ENCODE measurements around the gene ACSS3.
A peak's percentile ranks its signal among the peaks of the same experiment; 100 is the strongest.
"Not testable (repeated sequence)": the region's sequence is repeated elsewhere in the genome, so short reads cannot be mapped to it uniquely, and the experiment has no call there.

Gene ACSS3, protein sequence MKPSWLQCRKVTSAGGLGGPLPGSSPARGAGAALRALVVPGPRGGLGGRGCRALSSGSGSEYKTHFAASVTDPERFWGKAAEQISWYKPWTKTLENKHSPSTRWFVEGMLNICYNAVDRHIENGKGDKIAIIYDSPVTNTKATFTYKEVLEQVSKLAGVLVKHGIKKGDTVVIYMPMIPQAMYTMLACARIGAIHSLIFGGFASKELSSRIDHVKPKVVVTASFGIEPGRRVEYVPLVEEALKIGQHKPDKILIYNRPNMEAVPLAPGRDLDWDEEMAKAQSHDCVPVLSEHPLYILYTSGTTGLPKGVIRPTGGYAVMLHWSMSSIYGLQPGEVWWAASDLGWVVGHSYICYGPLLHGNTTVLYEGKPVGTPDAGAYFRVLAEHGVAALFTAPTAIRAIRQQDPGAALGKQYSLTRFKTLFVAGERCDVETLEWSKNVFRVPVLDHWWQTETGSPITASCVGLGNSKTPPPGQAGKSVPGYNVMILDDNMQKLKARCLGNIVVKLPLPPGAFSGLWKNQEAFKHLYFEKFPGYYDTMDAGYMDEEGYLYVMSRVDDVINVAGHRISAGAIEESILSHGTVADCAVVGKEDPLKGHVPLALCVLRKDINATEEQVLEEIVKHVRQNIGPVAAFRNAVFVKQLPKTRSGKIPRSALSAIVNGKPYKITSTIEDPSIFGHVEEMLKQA

GRCh38 chr12:81077686-81078441 is at the start of gene ACSS3:
ACSS3 (plus strand) TSS chr12:81078079; CDS start chr12:81078121, 42 bp downstream.
- peak; percentile 26 for DNase-seq (ENCODE audit: low spot score)

DNA sequence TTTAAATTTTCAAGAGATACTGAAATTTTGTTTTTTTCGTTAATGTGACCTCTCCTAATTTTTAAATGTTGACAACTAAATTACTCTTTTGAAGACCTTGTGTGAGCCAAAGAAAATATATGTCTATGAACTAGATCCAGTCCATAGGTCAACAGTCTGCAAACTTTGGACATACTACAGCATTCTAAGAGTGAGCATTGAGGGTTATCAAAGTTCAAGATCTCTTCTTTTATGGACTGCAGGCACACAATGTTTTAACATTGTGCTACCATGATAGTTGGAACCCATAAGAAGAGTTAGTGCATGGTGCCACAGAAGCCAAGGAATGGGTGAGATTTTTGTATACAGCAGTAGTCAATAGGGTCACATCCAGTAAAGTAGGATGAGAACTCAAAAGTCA is 43.0 kb upstream of the ACSS3 start:
- DNase-seq (ENCODE audit: low spot score), result no peak

GRCh38 chr12:81039231-81039630 is 38.6 kb upstream of the ACSS3 start:
- DNase-seq (ENCODE audit: low spot score), result no peak

DNA sequence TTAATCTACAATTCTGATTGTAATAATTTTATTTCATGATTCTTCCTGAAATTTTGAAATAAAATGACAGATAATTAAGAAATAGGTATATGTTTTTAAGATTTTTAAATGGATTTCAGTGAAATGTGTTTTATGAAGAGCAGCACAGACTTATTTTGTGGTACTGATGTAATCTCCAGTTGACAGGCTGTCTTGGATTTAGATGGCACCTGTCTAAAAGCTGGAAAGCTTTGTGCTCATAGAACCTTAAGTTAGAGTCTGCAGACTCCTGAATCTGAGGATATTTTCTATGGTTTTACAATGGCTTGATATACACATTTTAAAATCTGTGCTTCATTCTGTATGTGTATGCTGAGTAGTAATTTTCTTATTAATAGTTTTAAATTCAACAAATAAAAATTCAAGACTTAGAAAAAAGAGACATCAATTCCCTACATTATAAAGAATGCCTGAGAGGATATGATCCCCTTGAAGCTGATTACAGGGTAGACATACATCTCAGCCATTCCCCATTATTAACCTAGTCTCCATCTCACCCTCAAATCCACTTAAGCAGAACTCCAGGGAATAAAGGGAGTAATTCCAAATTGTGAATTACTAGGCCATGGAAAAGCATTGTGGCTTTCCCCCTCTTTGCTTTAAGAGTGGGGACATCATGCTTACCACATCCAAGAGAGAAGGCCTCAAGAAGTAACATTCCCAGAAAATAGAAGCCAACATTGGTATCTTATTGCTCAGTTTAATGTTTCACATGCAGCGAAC is 33.7 kb upstream of the ACSS3 start:
- DNase-seq (ENCODE audit: low spot score), result no peak

GRCh38 chr12:81064971-81065370 is 12.9 kb upstream of the ACSS3 start:
- DNase-seq (ENCODE audit: low spot score), result not testable (repeated sequence)

- DNase-seq (ENCODE audit: low spot score), result no peak
These were observed 7.0 kb upstream of the ACSS3 start for GRCh38 chr12:81070846-81071245.

GRCh38 chr12:81075539-81075938 is 2.3 kb upstream of the ACSS3 start:
- no peak for DNase-seq (ENCODE audit: low spot score)

GRCh38 chr12:81077329-81077685 is 572 bp upstream of the ACSS3 start:
- DNase-seq (ENCODE audit: low spot score), result no peak

- DNase-seq (ENCODE audit: low spot score), result no peak
These were observed 754 bp downstream of the ACSS3 start for GRCh38 chr12:81078469-81079196.

GRCh38 chr12:81079280-81080076 is 1.6 kb downstream of the ACSS3 start:
- DNase-seq (ENCODE audit: low spot score), result no peak

- DNase-seq (ENCODE audit: low spot score), result no peak
These were observed 2.6 kb downstream of the ACSS3 start for GRCh38 chr12:81080431-81080983.

GRCh38 chr12:81081726-81082125 is 3.8 kb downstream of the ACSS3 start:
- no peak for DNase-seq (ENCODE audit: low spot score)

DNA sequence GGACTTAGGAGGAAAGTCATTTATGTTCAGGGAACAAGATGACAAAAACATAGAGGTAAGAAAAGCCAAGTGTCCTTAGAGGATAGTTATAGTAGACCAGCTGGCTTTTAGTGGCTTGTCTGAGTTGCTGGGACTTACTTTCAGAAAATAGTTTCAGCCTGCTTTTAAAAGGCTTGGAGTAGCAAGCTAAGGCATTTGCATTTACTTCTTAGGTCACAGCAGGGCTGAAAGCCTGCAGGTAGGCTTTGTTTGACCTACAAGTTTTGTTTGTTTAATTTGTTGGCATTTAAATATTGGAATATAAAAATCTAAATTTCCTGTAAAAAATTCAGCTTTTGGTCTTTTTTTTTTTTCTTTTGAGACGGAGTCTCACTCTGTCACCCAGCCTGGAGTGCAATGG is 5.1 kb downstream of the ACSS3 start:
- no peak for DNase-seq (ENCODE audit: low spot score)

GRCh38 chr12:81083906-81084513 is 6.1 kb downstream of the ACSS3 start:
- no peak for DNase-seq (ENCODE audit: low spot score)

DNA sequence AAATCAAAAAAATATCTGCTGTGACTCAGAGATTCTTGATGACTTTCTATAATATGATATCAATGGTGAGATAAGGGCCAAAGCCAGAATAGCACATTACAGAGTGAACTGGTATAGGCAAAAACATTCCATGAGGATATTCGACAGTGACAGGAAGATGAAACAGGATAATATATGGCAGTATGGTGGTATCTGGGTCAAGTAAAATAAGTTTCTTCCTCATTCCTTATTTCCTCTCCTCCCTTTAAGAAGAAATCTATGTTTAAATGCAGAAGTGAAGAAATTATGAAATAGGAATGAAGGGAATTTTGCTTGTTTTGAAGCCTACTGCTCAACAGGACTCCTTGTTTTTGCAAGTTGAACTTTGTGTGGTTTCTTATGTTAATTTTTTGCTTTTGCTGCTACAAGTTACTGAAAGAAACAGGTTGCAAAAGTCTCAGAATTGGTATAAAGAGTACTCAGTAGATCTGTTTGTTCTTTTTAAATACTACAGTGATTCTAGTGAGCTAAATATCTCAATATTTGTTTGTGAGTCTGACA is 7.0 kb downstream of the ACSS3 start:
- DNase-seq (ENCODE audit: low spot score), result no peak

DNA sequence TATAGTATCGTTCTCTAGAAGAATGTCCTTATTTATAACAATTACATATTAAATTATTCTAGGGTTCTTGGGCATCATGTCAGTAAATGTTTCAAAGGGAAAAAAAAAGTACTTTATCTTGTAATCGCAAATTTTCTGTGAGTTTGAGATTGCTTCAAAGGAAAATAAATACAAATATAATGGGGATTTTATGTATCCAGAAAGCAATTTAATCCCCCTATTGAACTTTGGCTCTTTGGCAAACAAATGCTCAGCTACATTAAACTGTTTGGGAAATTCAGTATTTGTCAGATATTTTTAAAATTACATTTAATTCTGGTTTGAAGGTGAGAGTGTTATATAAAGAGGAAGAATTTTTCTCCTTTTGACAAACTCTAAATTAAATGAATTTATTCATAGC is 8.0 kb downstream of the ACSS3 start:
- DNase-seq (ENCODE audit: low spot score), result no peak

DNA sequence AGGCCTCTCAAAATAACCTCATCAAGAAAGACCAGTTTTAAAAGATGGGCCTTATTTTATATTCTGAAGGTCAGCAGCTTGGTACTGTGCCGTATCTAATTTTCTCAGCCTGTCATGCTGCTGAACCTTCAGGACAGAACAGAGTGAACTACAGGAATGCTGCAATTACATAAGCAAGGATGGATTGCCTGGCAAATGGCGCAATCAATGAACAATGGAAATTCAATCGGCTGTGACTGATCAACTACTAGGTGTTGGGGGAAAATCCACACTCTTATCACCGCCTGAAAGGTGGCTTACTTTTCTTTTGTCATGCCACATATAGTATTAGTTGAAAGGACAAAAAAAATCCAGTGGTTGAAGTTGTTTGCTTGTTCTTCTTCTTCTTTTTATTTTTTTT is 8.5 kb downstream of the ACSS3 start:
- no peak for DNase-seq (ENCODE audit: low spot score)

GRCh38 chr12:81088221-81088620 is 10.3 kb downstream of the ACSS3 start:
- no peak for DNase-seq (ENCODE audit: low spot score)

DNA sequence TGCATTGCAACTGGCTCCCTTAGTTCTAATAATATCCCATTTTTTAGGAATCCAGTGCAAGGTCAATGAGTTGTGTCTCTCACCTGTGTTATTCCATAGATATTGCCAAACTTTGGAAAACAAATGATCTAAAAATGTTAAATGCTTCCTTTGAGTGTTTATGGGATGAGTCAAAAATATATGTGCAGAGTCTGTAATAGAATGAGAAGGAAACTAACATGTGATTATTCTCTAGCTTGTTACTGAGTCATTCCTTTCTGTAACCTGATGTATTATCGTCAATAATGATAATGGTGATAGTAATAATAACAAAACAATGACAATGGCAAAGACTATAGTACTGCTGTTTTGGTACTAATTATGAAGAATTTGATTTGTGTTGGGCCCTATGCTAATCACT is 11.5 kb downstream of the ACSS3 start:
- DNase-seq (ENCODE audit: low spot score), result no peak

- DNase-seq (ENCODE audit: low spot score), result no peak
These were observed 14.2 kb downstream of the ACSS3 start for GRCh38 chr12:81092053-81092452.

Measured in globus pallidus (tissue), 1 donor.